WTC11 (cell line): ENCODE data around the gene ZNRF1. TPM values are rescaled to one million over a fixed set of nuclear protein-coding genes. Genes with fewer than 3 reads are reported as not detected.
A peak's percentile ranks its signal among the peaks of the same experiment; 100 is the strongest.
"Not testable (repeated sequence)": the region's sequence is repeated elsewhere in the genome, so short reads cannot be mapped to it uniquely, and the experiment has no call there.

ENCODE experiments used
- ATAC-seq: fragments of 200-7000 bp; cut with Tn5 transposase; 2 replicates; pipeline ENCODE4 v1.10.0; 2021; ENCODE audit warnings: mild to moderate bottlenecking, moderate library complexity
- CTCF ChIA-PET: fragments of 300-600 bp; sonication (Branson Sonifier 250); formaldehyde crosslinking; loops from one replicate; lab custom pipeline; 2021; ENCODE audit warnings: antibody characterized with exemption; lab: Charles Lee
- POLR2A ChIA-PET: fragments of 350-600 bp; sonication (Branson Sonifier 250); formaldehyde crosslinking; loops from one replicate; lab custom pipeline; 2021; ENCODE audit warnings: antibody characterized with exemption; lab: Charles Lee
- DNase-seq: peaks from one replicate; pipeline ENCODE4 v3.0.0; 2021; ENCODE audit warnings: low spot score
- H3K27ac Mint-ChIP-seq: 2 replicates; pipeline ENCODE4 v1.8.0; 2021; ENCODE audit warnings: mixed read lengths
- H3K27me3 Mint-ChIP-seq: 2 replicates; pipeline ENCODE4 v1.8.0; 2021; ENCODE audit warnings: low read depth, mild to moderate bottlenecking, moderate library complexity, mixed read lengths
- H3K36me3 Mint-ChIP-seq: 2 replicates; pipeline ENCODE4 v1.8.0; 2021; ENCODE audit warnings: mixed read lengths
- H3K4me1 Mint-ChIP-seq: 2 replicates; pipeline ENCODE4 v1.8.0; 2022; ENCODE audit warnings: mixed read lengths
- H3K4me3 Mint-ChIP-seq: 2 replicates; pipeline ENCODE4 v1.8.0; 2021; ENCODE audit warnings: mild to moderate bottlenecking, moderate library complexity, mixed read lengths
- H3K9me3 Mint-ChIP-seq: 2 replicates; pipeline ENCODE4 v1.8.0; 2021; ENCODE audit warnings: mixed read lengths
- ELF4 ChIP-seq: sonication (generic); formaldehyde crosslinking; IDR thresholded peaks from 2 replicates; pipeline ENCODE4 v1.8.1; 2022; ENCODE audit warnings: low read depth, mild to moderate bottlenecking, moderate library complexity, missing genetic modification reagents
- ESRRA ChIP-seq: sonication (generic); formaldehyde crosslinking; IDR thresholded peaks from 2 replicates; pipeline ENCODE4 v1.8.1; 2022; ENCODE audit warnings: mild to moderate bottlenecking, missing genetic modification reagents, borderline replicate concordance
- FOXJ3 ChIP-seq: sonication (generic); formaldehyde crosslinking; IDR thresholded peaks from 2 replicates; pipeline ENCODE4 v1.9.0; 2021; ENCODE audit warnings: missing genetic modification reagents, mild to moderate bottlenecking, borderline replicate concordance
- GRHL2 ChIP-seq: fragments of 250-450 bp; sonication (Bioruptor Pico); IDR thresholded peaks from 2 replicates; pipeline ENCODE4 v1.8.0; 2022; ENCODE audit warnings: mild to moderate bottlenecking, moderate library complexity; ENCODE audit not compliant: insufficient replicate concordance, severe bottlenecking
- KAT7 ChIP-seq: sonication (generic); formaldehyde crosslinking; IDR thresholded peaks from 2 replicates; pipeline ENCODE4 v1.8.1; 2023; ENCODE audit warnings: missing genetic modification reagents, mild to moderate bottlenecking, borderline replicate concordance
- MAX ChIP-seq: sonication (generic); formaldehyde crosslinking; IDR thresholded peaks from 2 replicates; pipeline ENCODE4 v1.8.0; 2022; ENCODE audit warnings: mild to moderate bottlenecking, missing genetic modification reagents
- NFYB ChIP-seq: sonication (generic); formaldehyde crosslinking; conservative IDR thresholded peaks from 2 replicates; pipeline ENCODE4 v1.8.0; 2022; ENCODE audit warnings: low read depth, missing genetic modification reagents
- ZNF232 ChIP-seq: sonication (generic); formaldehyde crosslinking; IDR thresholded peaks from 2 replicates; pipeline ENCODE4 v1.8.0; 2022; ENCODE audit warnings: mild to moderate bottlenecking, missing genetic modification reagents
- ZNF317 ChIP-seq: sonication (generic); formaldehyde crosslinking; IDR thresholded peaks from 2 replicates; pipeline ENCODE4 v1.8.1; 2023; ENCODE audit warnings: low read depth, mild to moderate bottlenecking, moderate library complexity, missing genetic modification reagents, borderline replicate concordance
- ZNF425 ChIP-seq: fragments of 250-450 bp; sonication (Bioruptor Pico); conservative IDR thresholded peaks from 2 replicates; pipeline ENCODE4 v1.9.0; 2021; ENCODE audit warnings: mild to moderate bottlenecking
- ZNF532 ChIP-seq: fragments of 250-450 bp; sonication (Bioruptor Pico); IDR thresholded peaks from 2 replicates; pipeline ENCODE4 v1.9.0; 2021; ENCODE audit warnings: mild to moderate bottlenecking, borderline replicate concordance
- total RNA-seq: library from RNA; stranded (reverse); gene quantifications from 3 replicates; pipeline ENCODE4 v1.2.3, GENCODE V29; 2021

ZNRF1 gene
- total RNA-seq, 1 experiment from 2014 or later: 47.6 TPM

GRCh38 chr16:75024182-75024581, 25.4 kb downstream of the ZNRF1 start:
- peak overlapping the region; percentile 83 for H3K27ac Mint-ChIP-seq
- TF ChIP-seq ESRRA (no peak), ELF4 (CRISPR knock-in tag) (no peak), ZNF425 (CRISPR knock-in tag) (no peak), MAX (CRISPR knock-in tag) (no peak), ZNF532 (CRISPR knock-in tag) (no peak)
- TF ChIP-seq, all 79 proteins: peak for 0
- DNase-seq (no peak), ATAC-seq (no peak)
- Mint-ChIP-seq H3K4me1 (peaks cover 14% of the 10 kb centered on the region), H3K27me3 (no peaks in the 10 kb centered on the region), H3K9me3 (peaks cover 29% of the 10 kb centered on the region), H3K4me3 (no peak overlapping the region), H3K36me3 (peaks cover 30% of the 10 kb centered on the region)
- CTCF ChIA-PET: no interaction called here
- POLR2A ChIA-PET: no interaction called here

- ChIA-PET POLR2A (no interaction called here), CTCF (no interaction called here)
- Mint-ChIP-seq H3K27me3 (no peaks in the 10 kb centered on the region), H3K27ac (peak overlapping the region; percentile 83), H3K4me1 (peaks cover 14% of the 10 kb centered on the region), H3K9me3 (peaks cover 25% of the 10 kb centered on the region), H3K4me3 (no peak overlapping the region), H3K36me3 (peaks cover 26% of the 10 kb centered on the region)
- ATAC-seq (no peak), DNase-seq (no peak)
- TF ChIP-seq ZNF232: no peak
Measured at GRCh38 chr16:75024594-75024993, 25.8 kb downstream of the ZNRF1 start.

GRCh38 chr16:75025761-75026160, 26.9 kb downstream of the ZNRF1 start:
- ChIA-PET POLR2A (no interaction called here), CTCF (interaction anchor here (1.0 to 1.9 kb wide), 2 partner anchors 27 to 72 kb away, joined by 4 read pairs; partner anchors contain the start of gene ZNRF1)
- no peak for ATAC-seq
- no peak for DNase-seq
- Mint-ChIP-seq H3K27ac (no peak overlapping the region), H3K27me3 (no peaks in the 10 kb centered on the region), H3K36me3 (peaks cover 22% of the 10 kb centered on the region), H3K9me3 (peaks cover 17% of the 10 kb centered on the region), H3K4me1 (peaks cover 14% of the 10 kb centered on the region), H3K4me3 (no peak overlapping the region)
- TF ChIP-seq NFYB (CRISPR knock-in tag) (no peak), ZNF317 (CRISPR knock-in tag) (no peak), KAT7 (CRISPR knock-in tag) (no peak), ZNF232 (no peak), FOXJ3 (CRISPR knock-in tag) (no peak), GRHL2 (CRISPR knock-in tag) (no peak)

- ATAC-seq, DNase-seq, H3K27ac Mint-ChIP-seq, POLR2A ChIA-PET, H3K27me3 Mint-ChIP-seq, H3K4me3 Mint-ChIP-seq: not testable (repeated sequence)
- CTCF ChIA-PET: interaction anchor here (0.6 to 1.9 kb wide), 2 partner anchors 28 to 72 kb away, joined by 3 to 4 read pairs; partner anchors contain the start of gene ZNRF1
- Mint-ChIP-seq H3K4me1 (peaks cover 14% of the 10 kb centered on the region), H3K36me3 (peaks cover 15% of the 10 kb centered on the region), H3K9me3 (peaks cover 11% of the 10 kb centered on the region)
Measured at GRCh38 chr16:75026239-75026891, 27.5 kb downstream of the ZNRF1 start.
